Measurements from ENCODE around the gene STX7.

DNA sequence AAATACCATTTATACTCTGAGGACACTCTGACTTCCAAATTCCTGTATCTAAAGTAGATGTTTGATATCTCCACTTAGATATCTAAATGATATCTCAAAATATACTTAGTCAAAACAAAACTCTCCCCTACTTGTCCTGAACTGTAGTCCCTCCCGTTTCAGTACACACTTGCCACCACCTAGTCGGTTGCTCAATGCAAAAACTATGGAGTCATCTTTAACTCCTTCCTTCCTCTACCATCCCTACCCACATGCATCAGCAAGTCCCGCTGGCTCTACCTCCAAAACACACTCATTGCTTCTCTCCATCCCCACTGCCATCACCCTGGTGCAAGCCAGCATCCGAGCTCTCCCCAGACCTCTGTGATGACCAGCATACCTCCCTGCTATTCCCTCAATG lies 13.2 kb downstream of the STX7 start:
- TF ChIP-seq, protein P1, sequence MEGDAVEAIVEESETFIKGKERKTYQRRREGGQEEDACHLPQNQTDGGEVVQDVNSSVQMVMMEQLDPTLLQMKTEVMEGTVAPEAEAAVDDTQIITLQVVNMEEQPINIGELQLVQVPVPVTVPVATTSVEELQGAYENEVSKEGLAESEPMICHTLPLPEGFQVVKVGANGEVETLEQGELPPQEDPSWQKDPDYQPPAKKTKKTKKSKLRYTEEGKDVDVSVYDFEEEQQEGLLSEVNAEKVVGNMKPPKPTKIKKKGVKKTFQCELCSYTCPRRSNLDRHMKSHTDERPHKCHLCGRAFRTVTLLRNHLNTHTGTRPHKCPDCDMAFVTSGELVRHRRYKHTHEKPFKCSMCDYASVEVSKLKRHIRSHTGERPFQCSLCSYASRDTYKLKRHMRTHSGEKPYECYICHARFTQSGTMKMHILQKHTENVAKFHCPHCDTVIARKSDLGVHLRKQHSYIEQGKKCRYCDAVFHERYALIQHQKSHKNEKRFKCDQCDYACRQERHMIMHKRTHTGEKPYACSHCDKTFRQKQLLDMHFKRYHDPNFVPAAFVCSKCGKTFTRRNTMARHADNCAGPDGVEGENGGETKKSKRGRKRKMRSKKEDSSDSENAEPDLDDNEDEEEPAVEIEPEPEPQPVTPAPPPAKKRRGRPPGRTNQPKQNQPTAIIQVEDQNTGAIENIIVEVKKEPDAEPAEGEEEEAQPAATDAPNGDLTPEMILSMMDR (IDR thresholded peaks at IDR 0.05): no peak
- no peak for TF ChIP-seq POLR2A (IDR thresholded peaks at IDR 0.05)
